ENCODE data around the gene RNF151. TPM values are rescaled to one million over a fixed set of nuclear protein-coding genes. Genes with fewer than 3 reads are reported as not detected.
A peak's percentile ranks its signal among the peaks of the same experiment; 100 is the strongest.
"Not testable (repeated sequence)": the region's sequence is repeated elsewhere in the genome, so short reads cannot be mapped to it uniquely, and the experiment has no call there.

Gene RNF151
- total RNA-seq, 4 donors from 2014 or later: not detected

- Histone ChIP-seq H3K4me1 (peaks cover 0 to 14% (median 5%) of the 10 kb centered on the region in 4 donors), H3K36me3 (no peaks in the 10 kb centered on the region), H3K4me3 (no peak overlapping the region), H3K27me3 (no peaks in the 10 kb centered on the region), H3K27ac (no peak overlapping the region), H3K9me3 (no peaks in the 10 kb centered on the region)
- peak in 2 of 3 donors; percentile 62 to 67 for DNase-seq
- TF ChIP-seq CTCF (IDR thresholded peaks at IDR 0.05): peak in 3 of 6 experiments; percentile 47 to 60 (median 51)
- no peak for TF ChIP-seq POLR2A (IDR thresholded peaks at IDR 0.05)
These were observed 34.3 kb upstream of the RNF151 start for GRCh38 chr16:1932050-1933028.

- H3K27ac ChIP-seq: no peak overlapping the region
These were observed 33.5 kb upstream of the RNF151 start for GRCh38 chr16:1933097-1933661.

GRCh38 chr16:1936945-1937479, 29.6 kb upstream of the RNF151 start:
- Histone ChIP-seq H3K36me3 (peaks cover 0 to 32% (median 0%) of the 10 kb centered on the region in 3 donors), H3K4me3 (no peak overlapping the region), H3K27me3 (no peaks in the 10 kb centered on the region), H3K9me3 (no peaks in the 10 kb centered on the region), H3K4me1 (peaks cover 4 to 27% (median 10%) of the 10 kb centered on the region in 4 donors), H3K27ac (no peak overlapping the region)
- no peak for TF ChIP-seq CTCF (IDR thresholded peaks at IDR 0.05)
- TF ChIP-seq POLR2A (IDR thresholded peaks at IDR 0.05): no peak
- DNase-seq: no peak

More at GRCh38 chr16:1933097-1933661, 33.5 kb upstream of the RNF151 start:
- Histone ChIP-seq H3K4me3 (no peak overlapping the region), H3K4me1 (peaks cover 0 to 14% (median 5%) of the 10 kb centered on the region in 4 donors), H3K9me3 (no peaks in the 10 kb centered on the region), H3K36me3 (peaks cover 0 to 7% (median 0%) of the 10 kb centered on the region in 3 donors), H3K27me3 (no peaks in the 10 kb centered on the region)
- peak in 1 of 3 donors; percentile 47 for DNase-seq
- TF ChIP-seq CTCF (IDR thresholded peaks at IDR 0.05) (no peak), POLR2A (IDR thresholded peaks at IDR 0.05) (no peak)

GRCh38 chr16:1938316-1938715, 28.3 kb upstream of the RNF151 start:
- TF ChIP-seq POLR2A (IDR thresholded peaks at IDR 0.05): no peak
- no peak for DNase-seq
- Histone ChIP-seq H3K27me3 (no peaks in the 10 kb centered on the region), H3K27ac (no peak overlapping the region), H3K4me3 (no peak overlapping the region), H3K36me3 (peaks cover 0 to 32% (median 0%) of the 10 kb centered on the region in 3 donors), H3K9me3 (no peaks in the 10 kb centered on the region), H3K4me1 (peaks cover 5 to 33% (median 15%) of the 10 kb centered on the region in 4 donors)

GRCh38 chr16:1938910-1939309, 27.7 kb upstream of the RNF151 start:
- no peak for DNase-seq
- Histone ChIP-seq H3K27me3 (no peaks in the 10 kb centered on the region), H3K9me3 (no peaks in the 10 kb centered on the region), H3K27ac (no peak overlapping the region), H3K36me3 (peaks cover 0 to 32% (median 0%) of the 10 kb centered on the region in 3 donors), H3K4me1 (peaks cover 5 to 37% (median 15%) of the 10 kb centered on the region in 4 donors), H3K4me3 (no peak overlapping the region)
- TF ChIP-seq POLR2A (IDR thresholded peaks at IDR 0.05): no peak
- no peak for TF ChIP-seq CTCF (IDR thresholded peaks at IDR 0.05)

- H3K27me3 ChIP-seq, H3K9me3 ChIP-seq, DNase-seq, H3K4me3 ChIP-seq: not testable (repeated sequence)
- Histone ChIP-seq H3K27ac (peak overlapping the region in 2 of 4 donors; percentile 76 to 81), H3K36me3 (peaks cover 0 to 32% (median 0%) of the 10 kb centered on the region in 3 donors), H3K4me1 (peaks cover 5 to 37% (median 15%) of the 10 kb centered on the region in 4 donors)
These were observed 26.8 kb upstream of the RNF151 start for GRCh38 chr16:1939833-1940232.
